HCT116 (cell line): ENCODE results near the gene EXOC6B. TPM values are rescaled to one million over a fixed set of nuclear protein-coding genes. Genes with fewer than 3 reads are reported as not detected.

ENCODE experiments used
- ATAC-seq: fragments of 200-7000 bp; cut with Tn5 transposase; 2 replicates; pipeline ENCODE4 v1.9.1; 2020; ENCODE audit warnings: mild to moderate bottlenecking, moderate library complexity
- BruUV-seq: library from RNA; stranded (reverse); fragments of 400-500 nt; replicated peaks from 2 replicates; lab custom pipeline; 2021; lab: Mats Ljungman, UMichigan
- CTCF ChIA-PET: fragments of 300-600 bp; sonication (Branson Sonifier 250); formaldehyde crosslinking; loops from one replicate; lab custom pipeline; 2021; ENCODE audit warnings: antibody characterized with exemption; lab: Charles Lee
- POLR2A ChIA-PET: fragments of 300-600, 350-600 bp; sonication (Branson Sonifier 250); formaldehyde crosslinking; loops from one replicate; lab custom pipeline; 2021; ENCODE audit warnings: antibody characterized with exemption; lab: Charles Lee
- RAD21 ChIA-PET, 2 experiments: fragments of 300-600 bp; sonication (Branson Sonifier 250); formaldehyde crosslinking; loops; one replicate each; lab custom pipeline; 2023; ENCODE audit warnings: low total read pairs in 2 of 2; ENCODE audit not compliant: uncharacterized antibody in 2 of 2, unreplicated experiment in 2 of 2, low non-redundant PET in 1 of 2; lab: Charles Lee
- DNase-seq: peaks from one replicate; pipeline ENCODE4 v3.0.0-alpha.2; 2010; ENCODE audit warnings: low read depth, low spot score
- H2AFZ ChIP-seq: fragments of 200-600 bp; shearing (Covaris generic), sonication (generic); 2 replicates; pipeline ENCODE4 v1.6.1; 2017; ENCODE audit warnings: low read depth, mixed run types, mixed read lengths, antibody characterized with exemption, low read length; ENCODE audit not compliant: poor library complexity, severe bottlenecking
- H3K27ac ChIP-seq: 2 replicates; pipeline ENCODE4 v1.5.1; 2012; ENCODE audit warnings: low read depth, low read length
- H3K27me3 ChIP-seq: fragments of 200-600 bp; sonication (generic); 2 replicates; pipeline ENCODE4 v1.6.1; 2016; ENCODE audit warnings: mixed run types, low read length, mixed read lengths; ENCODE audit not compliant: insufficient read depth
- H3K36me3 ChIP-seq, 2 experiments: fragments of 200-500 bp in 1 of 2; fragments of 200-600 bp in 1 of 2; sonication (Bioruptor generic) in 1 of 2; sonication (generic) in 1 of 2; 2 replicates each; pipeline versions ENCODE4 v1.5.1 to v1.6.1; 2014 to 2016; ENCODE audit warnings: low read length in 2 of 2, inconsistent platforms in 1 of 2, mixed read lengths in 1 of 2, mixed run types in 1 of 2; ENCODE audit not compliant: insufficient read depth in 2 of 2, control insufficient read depth in 1 of 2
- H3K4me1 ChIP-seq, 2 experiments: fragments of 200-600 bp in 1 of 2; sonication (generic) in 1 of 2; 2 replicates each; pipeline versions ENCODE4 v1.5.1 to v1.6.1; 2012 to 2017; ENCODE audit warnings: low read length in 2 of 2, inconsistent platforms in 1 of 2, mild to moderate bottlenecking in 1 of 2, mixed read lengths in 1 of 2, mixed run types in 1 of 2, moderate library complexity in 1 of 2; ENCODE audit not compliant: insufficient read depth in 2 of 2, control insufficient read depth in 1 of 2
- H3K4me2 ChIP-seq: fragments of 200-600 bp; sonication (generic); 2 replicates; pipeline ENCODE4 v1.6.1; 2017; ENCODE audit warnings: mixed run types, low read length, mixed read lengths
- H3K4me3 ChIP-seq, 2 experiments: fragments of 200-600 bp in 1 of 2; sonication (generic) in 1 of 2; replicated peaks in 1 of 2; 2 replicates each; pipeline ENCODE4 v1.5.1; 2011 to 2016; ENCODE audit warnings: low read length in 2 of 2, control low read depth in 1 of 2, low read depth in 1 of 2, mild to moderate bottlenecking in 1 of 2, mixed read lengths in 1 of 2, mixed run types in 1 of 2
- H3K79me2 ChIP-seq: fragments of 200-600 bp; sonication (generic); 2 replicates; pipeline ENCODE4 v1.6.1; 2017; ENCODE audit warnings: mild to moderate bottlenecking, mixed run types, low read length, moderate library complexity, mixed read lengths; ENCODE audit not compliant: insufficient read depth
- H3K9ac ChIP-seq: fragments of 200-600 bp; sonication (generic); 2 replicates; pipeline ENCODE4 v1.6.1; 2016; ENCODE audit warnings: low read length, mixed read lengths
- H3K9me2 ChIP-seq: fragments of 200-600 bp; sonication (generic), shearing (Covaris generic); 2 replicates; pipeline ENCODE4 v1.6.1; 2017; ENCODE audit warnings: mixed run types, mild to moderate bottlenecking, moderate library complexity; ENCODE audit not compliant: insufficient read depth
- H3K9me3 ChIP-seq, 2 experiments: fragments of 200-500 bp in 1 of 2; fragments of 200-600 bp in 1 of 2; sonication (Bioruptor generic) in 1 of 2; sonication (generic) in 1 of 2; 2 replicates each; pipeline ENCODE4 v1.6.1; 2014 to 2017; ENCODE audit warnings: low read length in 2 of 2, mixed read lengths in 2 of 2, inconsistent platforms in 1 of 2, low read depth in 1 of 2, mild to moderate bottlenecking in 1 of 2, mixed run types in 1 of 2, moderate library complexity in 1 of 2; ENCODE audit not compliant: control insufficient read depth in 1 of 2, insufficient read depth in 1 of 2
- H4K20me1 ChIP-seq: fragments of 200-600 bp; sonication (generic), shearing (Covaris generic); 2 replicates; pipeline ENCODE4 v1.6.1; 2017; ENCODE audit warnings: mixed run types, mild to moderate bottlenecking, moderate library complexity; ENCODE audit not compliant: insufficient read depth
- EGR1 ChIP-seq: IDR thresholded peaks from 2 replicates; pipeline ENCODE4 v1.6.1; 2012; ENCODE audit warnings: low read depth
- REST ChIP-seq: IDR thresholded peaks from 2 replicates; pipeline ENCODE4 v1.6.1; 2012; ENCODE audit warnings: low read depth
- SP1 ChIP-seq: IDR thresholded peaks from 2 replicates; pipeline ENCODE4 v1.6.1; 2012; ENCODE audit warnings: low read depth
- TCF7L2 ChIP-seq: IDR thresholded peaks from 2 replicates; pipeline ENCODE4 v1.7.0; 2011; ENCODE audit warnings: borderline replicate concordance, inconsistent platforms; ENCODE audit not compliant: insufficient read depth, insufficient read length; ENCODE audit errors: extremely low read depth
- ZNF274 ChIP-seq: fragments of 200-500 bp; sonication (Bioruptor generic); IDR thresholded peaks from 2 replicates; pipeline ENCODE4 v1.6.1; 2014; ENCODE audit warnings: mild to moderate bottlenecking, low read depth, low read length, inconsistent platforms
- intact Hi-C: fragments of 100-400 bp; cut with micrococcal nuclease; formaldehyde crosslinking; loops from 2 replicates; pipeline ENCODE4 v1.10.0; 2022
- total RNA-seq: library from RNA; stranded (reverse); gene quantifications from one replicate; pipeline ENCODE4 v1.2.1, GENCODE V29; 2021; ENCODE audit not compliant: unreplicated experiment

EXOC6B gene
- total RNA-seq, 1 experiment from 2014 or later, result 25.4 TPM

GRCh38 chr2:72570413-72570812 lies 255.4 kb downstream of the EXOC6B start:
- Histone ChIP-seq H3K4me1 (no peaks in the 10 kb centered on the region), H4K20me1 (no peaks in the 10 kb centered on the region), H3K27me3 (no peaks in the 10 kb centered on the region), H2AFZ (no peak overlapping the region), H3K9ac (no peak overlapping the region), H3K36me3 (no peaks in the 10 kb centered on the region), H3K27ac (no peak overlapping the region), H3K9me2 (no peaks in the 10 kb centered on the region), H3K4me3 (no peak overlapping the region), H3K9me3 (no peaks in the 10 kb centered on the region), H3K79me2 (no peaks in the 10 kb centered on the region), H3K4me2 (no peak overlapping the region)
- ChIA-PET RAD21 (no interaction called here), CTCF (no interaction called here), POLR2A (no interaction called here)
- TF ChIP-seq ZNF274 (no peak), SP1 (no peak), EGR1 (no peak), TCF7L2 (no peak)
- DNase-seq (no peak), ATAC-seq (no peak)
- intact Hi-C loops, result no loop called here
- no TSS peak for BruUV-seq

GRCh38 chr2:72562451-72563153 lies 263.2 kb downstream of the EXOC6B start:
- H3K27me3 ChIP-seq, result no peaks in the 10 kb centered on the region
- intact Hi-C loops, result no loop called here
- no peaks in the 10 kb centered on the region for H4K20me1 ChIP-seq
- H3K27ac ChIP-seq, result peak overlapping the region; percentile 28; the same call in 1 of the 2 replicates
- H3K4me3 ChIP-seq, result no peak overlapping the region
- no peaks in the 10 kb centered on the region for H3K9me3 ChIP-seq
- ATAC-seq (no peak), DNase-seq (no peak)
- ChIA-PET POLR2A (no interaction called here), RAD21 (no interaction called here), CTCF (no interaction called here)
- TF ChIP-seq REST (peak; percentile 63), SP1 (no peak)
- no peak overlapping the region for H3K9ac ChIP-seq
- BruUV-seq, result no TSS peak
- H3K9me2 ChIP-seq, result no peaks in the 10 kb centered on the region
- H3K79me2 ChIP-seq, result no peaks in the 10 kb centered on the region
- H3K36me3 ChIP-seq, result no peaks in the 10 kb centered on the region
- H3K4me1 ChIP-seq, result peaks cover 12% of the 10 kb centered on the region in 2 experiments
- H3K4me2 ChIP-seq, result peak overlapping the region; percentile 10; the same call in 1 of the 2 replicates
- no peak overlapping the region for H2AFZ ChIP-seq
